ENCODE data around the gene CDCA4.

DNA sequence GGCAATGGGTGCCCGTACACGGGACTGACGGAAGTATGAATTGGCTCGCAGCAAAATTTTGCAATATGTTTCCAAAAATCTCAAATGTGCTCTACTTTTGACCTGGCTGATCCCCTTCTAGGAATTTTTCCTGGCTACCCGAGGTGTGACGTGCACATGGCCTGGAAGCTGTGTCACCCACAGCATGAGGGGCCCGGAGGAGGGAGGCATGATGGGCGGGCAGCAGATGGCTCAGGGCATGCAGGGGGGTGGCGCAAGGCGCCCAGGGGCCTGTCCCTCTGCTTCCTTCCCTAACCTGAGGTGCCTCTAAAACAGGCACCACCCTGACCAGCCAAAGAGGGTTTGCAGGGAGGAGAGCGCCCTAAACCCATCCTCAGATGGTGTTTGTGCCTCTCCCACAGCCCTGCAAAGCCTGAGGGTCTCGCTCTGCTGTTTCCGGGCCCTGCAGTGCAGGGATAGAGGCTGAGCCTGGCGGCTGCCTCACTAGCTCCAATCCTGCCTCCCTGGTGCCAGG lies 37.7 kb upstream of the CDCA4 start:
- TF ChIP-seq, protein P1, sequence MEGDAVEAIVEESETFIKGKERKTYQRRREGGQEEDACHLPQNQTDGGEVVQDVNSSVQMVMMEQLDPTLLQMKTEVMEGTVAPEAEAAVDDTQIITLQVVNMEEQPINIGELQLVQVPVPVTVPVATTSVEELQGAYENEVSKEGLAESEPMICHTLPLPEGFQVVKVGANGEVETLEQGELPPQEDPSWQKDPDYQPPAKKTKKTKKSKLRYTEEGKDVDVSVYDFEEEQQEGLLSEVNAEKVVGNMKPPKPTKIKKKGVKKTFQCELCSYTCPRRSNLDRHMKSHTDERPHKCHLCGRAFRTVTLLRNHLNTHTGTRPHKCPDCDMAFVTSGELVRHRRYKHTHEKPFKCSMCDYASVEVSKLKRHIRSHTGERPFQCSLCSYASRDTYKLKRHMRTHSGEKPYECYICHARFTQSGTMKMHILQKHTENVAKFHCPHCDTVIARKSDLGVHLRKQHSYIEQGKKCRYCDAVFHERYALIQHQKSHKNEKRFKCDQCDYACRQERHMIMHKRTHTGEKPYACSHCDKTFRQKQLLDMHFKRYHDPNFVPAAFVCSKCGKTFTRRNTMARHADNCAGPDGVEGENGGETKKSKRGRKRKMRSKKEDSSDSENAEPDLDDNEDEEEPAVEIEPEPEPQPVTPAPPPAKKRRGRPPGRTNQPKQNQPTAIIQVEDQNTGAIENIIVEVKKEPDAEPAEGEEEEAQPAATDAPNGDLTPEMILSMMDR (IDR thresholded peaks at IDR 0.05) = no peak
- no peak for TF ChIP-seq EP300 (IDR thresholded peaks at IDR 0.05)
- TF ChIP-seq POLR2A (IDR thresholded peaks at IDR 0.05) = no peak

Data from tibial nerve (tissue), 4 donors.